Retinal pigment epithelial cell (primary cell): ENCODE measurements around the gene EMP2.

Experiments used
- DNase-seq: peaks from one replicate; pipeline ENCODE4 v3.0.0-alpha.2; 2010; ENCODE audit warnings: low read depth
- H3K4me3 ChIP-seq: 2 replicates; pipeline ENCODE4 v1.5.1; 2011; ENCODE audit warnings: mild to moderate bottlenecking, low read length, control low read depth, moderate library complexity
- CTCF ChIP-seq: conservative IDR thresholded peaks from 2 replicates; pipeline ENCODE4 v1.5.1; 2011; ENCODE audit warnings: low read depth, low read length, control low read depth, inconsistent platforms

Gene EMP2

GRCh38 chr16:10530685-10531084, 49.7 kb downstream of the EMP2 start:
- no peak for DNase-seq
- no peak for TF ChIP-seq CTCF
- no peak overlapping the region for H3K4me3 ChIP-seq

- no peak for TF ChIP-seq CTCF
- no peak for DNase-seq
- H3K4me3 ChIP-seq, result no peak overlapping the region
These were observed 50.3 kb downstream of the EMP2 start for GRCh38 chr16:10529895-10530669.

GRCh38 chr16:10528635-10529034, 51.8 kb downstream of the EMP2 start:
- TF ChIP-seq CTCF, result no peak
- H3K4me3 ChIP-seq, result no peak overlapping the region
- no peak for DNase-seq

- no peak overlapping the region for H3K4me3 ChIP-seq
- TF ChIP-seq CTCF, result no peak
- DNase-seq, result no peak
These were observed 53.4 kb downstream of the EMP2 start for GRCh38 chr16:10526962-10527361.

- no peak for DNase-seq
- TF ChIP-seq CTCF, result no peak
- H3K4me3 ChIP-seq, result no peak overlapping the region
These were observed 55.1 kb downstream of the EMP2 start for GRCh38 chr16:10525214-10525825.

GRCh38 chr16:10522966-10523365, 57.4 kb downstream of the EMP2 start:
- no peak for DNase-seq
- H3K4me3 ChIP-seq, result no peak overlapping the region
- no peak for TF ChIP-seq CTCF
